Astrocyte (in vitro differentiated cells and primary cell): ENCODE data around the gene ENO3. TPM values are rescaled to one million over a fixed set of nuclear protein-coding genes. Genes with fewer than 3 reads are reported as not detected.
A peak's percentile ranks its signal among the peaks of the same experiment; 100 is the strongest.

Source experiments
- DNase-seq: peaks from one replicate; pipeline ENCODE4 v3.0.0-alpha.2; 2010; ENCODE audit warnings: low read depth
- FAIRE-seq: peaks from 2 replicates; lab custom pipeline; 2011; peaks lifted over from hg19 to GRCh38; lab: Jason Lieb, UNC
- H2AFZ ChIP-seq: 2 replicates; pipeline ENCODE4 v1.6.0; 2012; ENCODE audit warnings: low read depth, low read length, inconsistent platforms
- H3K27ac ChIP-seq: 2 replicates; pipeline ENCODE4 v1.5.1; 2011; ENCODE audit warnings: low read depth, low read length, inconsistent platforms
- H3K27me3 ChIP-seq: 2 replicates; pipeline ENCODE4 v1.6.0; 2011; ENCODE audit warnings: low read length, inconsistent platforms; ENCODE audit not compliant: insufficient read depth
- H3K36me3 ChIP-seq: 2 replicates; pipeline ENCODE4 v1.5.1; 2011; ENCODE audit warnings: low read length, inconsistent platforms; ENCODE audit not compliant: insufficient read depth
- H3K4me1 ChIP-seq: 2 replicates; pipeline ENCODE4 v1.5.1; 2011; ENCODE audit warnings: low read length, inconsistent platforms; ENCODE audit not compliant: insufficient read depth
- H3K4me2 ChIP-seq: 2 replicates; pipeline ENCODE4 v1.6.0; 2012; ENCODE audit warnings: low read length, inconsistent platforms
- H3K4me3 ChIP-seq: 2 replicates; pipeline ENCODE4 v1.5.1; 2011; ENCODE audit warnings: low read depth, mild to moderate bottlenecking, low read length, inconsistent platforms; ENCODE audit not compliant: insufficient read depth
- H3K79me2 ChIP-seq: 2 replicates; pipeline ENCODE4 v1.6.0; 2012; ENCODE audit warnings: mild to moderate bottlenecking, low read length, inconsistent platforms; ENCODE audit not compliant: insufficient read depth
- H3K9ac ChIP-seq: 2 replicates; pipeline ENCODE4 v1.6.0; 2012; ENCODE audit warnings: mild to moderate bottlenecking, low read length, inconsistent platforms
- H3K9me3 ChIP-seq: 2 replicates; pipeline ENCODE4 v1.5.1; 2012; ENCODE audit warnings: low read depth, mild to moderate bottlenecking, low read length, inconsistent platforms; ENCODE audit not compliant: insufficient read depth
- H4K20me1 ChIP-seq: 2 replicates; pipeline ENCODE4 v1.6.0; 2012; ENCODE audit warnings: low read length, inconsistent platforms; ENCODE audit not compliant: insufficient read depth
- H3K27ac Mint-ChIP-seq: one replicate; pipeline ENCODE4 v1.8.0; 2021; ENCODE audit warnings: mild to moderate bottlenecking, mixed read lengths; ENCODE audit not compliant: unreplicated experiment
- H3K27me3 Mint-ChIP-seq: one replicate; pipeline ENCODE4 v1.8.0; 2021; ENCODE audit warnings: low read depth, mixed read lengths; ENCODE audit not compliant: unreplicated experiment
- H3K36me3 Mint-ChIP-seq: one replicate; pipeline ENCODE4 v1.8.0; 2021; ENCODE audit warnings: low read depth, mixed read lengths; ENCODE audit not compliant: unreplicated experiment
- H3K4me1 Mint-ChIP-seq: one replicate; pipeline ENCODE4 v1.8.0; 2021; ENCODE audit warnings: low read depth, mixed read lengths; ENCODE audit not compliant: unreplicated experiment
- H3K4me3 Mint-ChIP-seq: one replicate; pipeline ENCODE4 v1.8.0; 2021; ENCODE audit warnings: mild to moderate bottlenecking, moderate library complexity, mixed read lengths; ENCODE audit not compliant: unreplicated experiment
- H3K9me3 Mint-ChIP-seq: one replicate; pipeline ENCODE4 v1.8.0; 2021; ENCODE audit warnings: mild to moderate bottlenecking, mixed read lengths; ENCODE audit not compliant: unreplicated experiment
- CTCF ChIP-seq: IDR thresholded peaks from 2 replicates; pipeline ENCODE4 v1.5.1; 2011; ENCODE audit warnings: low read depth, mild to moderate bottlenecking, inconsistent platforms, low read length, moderate library complexity; ENCODE audit not compliant: insufficient read depth
- EZH2 ChIP-seq: IDR thresholded peaks from 2 replicates; pipeline ENCODE4 v1.6.1; 2012; ENCODE audit warnings: mild to moderate bottlenecking, low read length, inconsistent platforms; ENCODE audit not compliant: insufficient read depth
- total RNA-seq: library from RNA; stranded (reverse); gene quantifications from 2 replicates; pipeline ENCODE4 v1.2.1, GENCODE V29; 2021

The ENO3 gene
- total RNA-seq, 1 donor from 2014 or later: 20.4 TPM

GRCh38 chr17:4947411-4948165 lies 3.3 kb upstream of the ENO3 start:
- Mint-ChIP-seq H3K9me3 (no peaks in the 10 kb centered on the region), H3K36me3 (peaks cover 22% of the 10 kb centered on the region), H3K4me3 (peak overlapping the region; percentile 98), H3K27me3 (no peaks in the 10 kb centered on the region), H3K27ac (peak overlapping the region; percentile 80), H3K4me1 (peaks cover 30% of the 10 kb centered on the region)
- peaks cover 54% of the 10 kb centered on the region for H4K20me1 ChIP-seq
- peaks cover 32% of the 10 kb centered on the region for H3K4me1 ChIP-seq
- peak overlapping the region; percentile 78 for H3K27ac ChIP-seq
- no peaks in the 10 kb centered on the region for H3K9me3 ChIP-seq
- H3K4me2 ChIP-seq: peak overlapping the region; percentile 99
- DNase-seq (no peak), FAIRE-seq (no peak)
- H3K27me3 ChIP-seq: no peaks in the 10 kb centered on the region
- H3K9ac ChIP-seq: peak overlapping the region; percentile 93
- H2AFZ ChIP-seq: no peak overlapping the region
- H3K79me2 ChIP-seq: peaks cover 58% of the 10 kb centered on the region
- peak overlapping the region; percentile 82 for H3K4me3 ChIP-seq
- peaks cover 33% of the 10 kb centered on the region for H3K36me3 ChIP-seq
- TF ChIP-seq CTCF (no peak), EZH2 (no peak)

- H3K36me3 ChIP-seq: peaks cover 26% of the 10 kb centered on the region
- H3K4me1 ChIP-seq: peaks cover 39% of the 10 kb centered on the region
- H3K27me3 Mint-ChIP-seq: no peaks in the 10 kb centered on the region
- FAIRE-seq: no peak
- no peaks in the 10 kb centered on the region for H3K9me3 Mint-ChIP-seq
- H3K4me3 ChIP-seq: peak within 1 kb of the TSS; percentile 80
- peak within 1 kb of the TSS; percentile 90 for H3K27ac ChIP-seq
- peaks cover 36% of the 10 kb centered on the region for H3K4me1 Mint-ChIP-seq
- peaks cover 47% of the 10 kb centered on the region for H4K20me1 ChIP-seq
- H3K36me3 Mint-ChIP-seq: peaks cover 22% of the 10 kb centered on the region
- H3K9ac ChIP-seq: peak within 1 kb of the TSS; percentile 93
- H3K27ac Mint-ChIP-seq: peak within 1 kb of the TSS; percentile 97
- H3K9me3 ChIP-seq: no peaks in the 10 kb centered on the region
- peaks cover 50% of the 10 kb centered on the region for H3K79me2 ChIP-seq
- peak within 1 kb of the TSS; percentile 99 for H3K4me2 ChIP-seq
- no peak for TF ChIP-seq CTCF
- no peak for TF ChIP-seq EZH2
- H3K27me3 ChIP-seq: no peaks in the 10 kb centered on the region
- peak; percentile 78 for DNase-seq
- H3K4me3 Mint-ChIP-seq: peak within 1 kb of the TSS; percentile 98
- peak within 1 kb of the TSS; percentile 57 for H2AFZ ChIP-seq
Measured at GRCh38 chr17:4948166-4948930, 2.6 kb upstream of the ENO3 start, which contains the start of gene PFN1. Gene PFN1, minus strand, starts transcription at chr17:4948530. Its CDS starts 136 bp downstream, at chr17:4948394.
